Activated T-helper 1 cell treated with Interleukin-2 at 50 U/mL for 16 hours (primary cell): ENCODE measurements around the gene COL6A2.
"Not testable (repeated sequence)": the region's sequence is repeated elsewhere in the genome, so short reads cannot be mapped to it uniquely, and the experiment has no call there.

Experiments used
- DNase-seq: peaks from one replicate; pipeline ENCODE4 v3.0.0-alpha.2; 2020; ENCODE audit warnings: low read depth

COL6A2 gene

GRCh38 chr21:46126309-46127238, 28.7 kb downstream of the COL6A2 start:
- DNase-seq: no peak

DNA sequence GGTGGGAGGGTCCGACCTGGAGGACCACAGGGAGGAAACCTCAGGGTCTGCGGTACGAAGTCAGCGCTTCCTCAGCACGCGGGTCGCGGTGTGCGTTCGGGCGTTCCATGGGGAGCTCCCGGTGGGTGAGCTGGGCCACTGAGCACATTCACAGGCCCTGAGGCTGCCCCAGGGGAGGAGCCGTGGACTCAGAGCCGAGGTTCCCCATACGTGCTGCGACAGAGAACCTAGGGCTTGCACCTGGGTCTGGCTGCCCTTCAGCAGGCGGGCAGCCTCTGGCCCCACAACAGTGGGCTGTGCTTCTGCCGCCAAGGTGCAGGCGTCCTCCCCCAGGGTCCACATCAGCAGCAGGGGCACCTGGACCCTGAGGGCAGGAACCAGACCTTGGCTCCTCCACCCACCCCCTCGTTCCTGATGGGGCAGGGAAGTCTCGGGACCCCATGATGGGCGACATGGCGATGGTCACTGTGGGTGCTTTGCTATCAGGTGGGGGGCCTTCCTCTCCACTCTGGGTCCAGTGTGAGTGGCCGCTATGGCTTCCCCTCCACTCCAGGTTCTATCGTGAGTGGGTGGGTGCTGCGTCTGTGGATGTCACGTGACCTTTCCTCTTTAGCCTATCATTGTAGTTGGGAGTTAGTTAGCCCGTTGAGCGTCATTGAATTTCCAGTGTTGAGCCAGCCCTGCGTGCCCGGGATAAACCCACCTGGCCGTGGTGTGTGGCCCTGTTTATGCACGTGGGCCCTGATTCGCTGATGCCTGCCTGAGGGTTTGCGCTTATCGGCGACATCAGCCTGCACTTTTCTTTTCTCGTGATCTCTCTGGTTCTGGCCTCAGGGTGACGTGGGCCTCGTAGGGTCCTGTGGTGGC, 29.6 kb downstream of the COL6A2 start:
- no peak for DNase-seq

DNA sequence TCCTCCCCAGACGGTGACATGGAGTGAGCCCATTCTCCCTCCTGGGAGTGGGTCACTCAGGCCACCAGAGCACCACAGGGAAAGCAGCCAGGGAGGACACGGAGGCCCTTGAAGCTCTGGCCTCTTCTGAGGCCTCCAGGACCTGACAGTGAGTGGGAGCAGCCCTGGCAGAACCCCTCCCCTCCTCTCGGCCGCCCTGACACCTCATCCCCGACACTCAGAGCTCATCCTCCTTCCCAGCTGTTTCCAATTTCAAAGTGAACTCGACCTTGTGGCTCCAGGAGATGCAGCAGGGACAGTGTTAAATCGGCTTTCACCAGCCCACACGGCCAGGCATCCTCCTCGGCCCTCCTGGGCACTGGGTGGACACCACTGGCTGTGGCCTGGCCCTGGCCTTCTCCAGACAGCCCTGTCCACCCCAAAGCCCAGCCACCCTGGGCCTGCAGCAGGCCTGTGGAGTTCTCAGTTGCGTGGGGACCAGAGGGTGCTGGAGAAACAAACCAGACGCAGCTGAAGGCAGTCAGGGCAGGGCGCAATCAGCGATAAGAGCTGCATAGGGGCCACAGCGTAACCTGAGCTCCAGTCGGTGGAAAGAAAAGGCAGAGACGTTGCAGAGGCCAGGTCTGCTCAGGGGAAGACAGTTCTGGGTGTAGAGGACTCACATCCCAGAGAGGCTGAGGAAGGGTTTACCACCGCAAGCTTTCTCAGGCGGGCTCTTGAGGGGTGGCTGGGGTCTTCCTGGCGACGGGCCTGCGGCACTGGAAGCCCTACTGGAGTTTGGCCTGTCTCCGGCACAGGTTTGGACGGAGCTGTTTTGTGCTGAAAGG, 30.4 kb downstream of the COL6A2 start:
- DNase-seq: no peak

GRCh38 chr21:46128933-46129571, 31.1 kb downstream of the COL6A2 start:
- no peak for DNase-seq

DNA sequence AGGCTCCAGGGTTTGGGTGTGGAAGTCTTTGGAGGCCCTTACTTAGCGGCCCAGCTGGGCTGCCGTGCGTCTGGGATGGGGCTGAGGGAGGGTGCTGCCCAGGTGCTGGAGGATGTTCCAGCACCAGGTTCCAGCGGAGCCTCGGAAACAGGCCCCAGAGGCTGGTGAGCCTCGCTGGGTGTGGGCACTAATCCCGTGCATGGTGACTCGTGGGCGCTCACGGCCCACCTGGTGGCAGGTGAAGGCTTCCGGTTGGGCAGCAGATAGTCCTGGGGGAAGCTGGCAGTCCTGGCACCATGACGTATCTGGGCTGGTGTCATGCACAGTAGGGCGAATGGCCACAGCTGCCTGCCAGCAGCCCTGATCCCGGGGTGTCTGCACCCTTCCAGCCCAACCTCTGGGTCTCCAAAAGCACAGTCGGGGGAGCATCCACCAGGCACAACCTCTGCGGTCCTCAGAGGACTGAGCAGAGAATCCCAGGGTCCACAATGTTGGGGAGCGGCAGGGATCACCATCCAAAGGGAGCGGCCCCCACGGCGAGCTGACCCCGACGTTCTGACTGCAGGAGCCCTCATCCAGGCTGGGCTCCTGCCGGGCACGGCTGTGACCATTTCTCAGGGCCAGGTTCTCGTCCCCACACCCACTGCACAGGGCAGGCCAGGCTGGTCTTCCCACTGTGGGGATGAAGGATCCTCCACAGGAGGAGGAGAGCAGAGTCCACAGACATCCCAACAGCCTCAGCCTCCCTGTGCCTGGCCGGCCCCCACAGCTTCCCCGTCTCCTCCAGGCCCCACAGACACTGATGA, 32.1 kb downstream of the COL6A2 start:
- DNase-seq: no peak

- no peak for DNase-seq
Measured at GRCh38 chr21:46130831-46131587, 33.1 kb downstream of the COL6A2 start.

- DNase-seq: no peak
Measured at GRCh38 chr21:46131588-46131837, 33.6 kb downstream of the COL6A2 start.

GRCh38 chr21:46131838-46132651, 34.1 kb downstream of the COL6A2 start:
- no peak for DNase-seq

- no peak for DNase-seq
Measured at GRCh38 chr21:46135782-46136395, 38.0 kb downstream of the COL6A2 start.

DNA sequence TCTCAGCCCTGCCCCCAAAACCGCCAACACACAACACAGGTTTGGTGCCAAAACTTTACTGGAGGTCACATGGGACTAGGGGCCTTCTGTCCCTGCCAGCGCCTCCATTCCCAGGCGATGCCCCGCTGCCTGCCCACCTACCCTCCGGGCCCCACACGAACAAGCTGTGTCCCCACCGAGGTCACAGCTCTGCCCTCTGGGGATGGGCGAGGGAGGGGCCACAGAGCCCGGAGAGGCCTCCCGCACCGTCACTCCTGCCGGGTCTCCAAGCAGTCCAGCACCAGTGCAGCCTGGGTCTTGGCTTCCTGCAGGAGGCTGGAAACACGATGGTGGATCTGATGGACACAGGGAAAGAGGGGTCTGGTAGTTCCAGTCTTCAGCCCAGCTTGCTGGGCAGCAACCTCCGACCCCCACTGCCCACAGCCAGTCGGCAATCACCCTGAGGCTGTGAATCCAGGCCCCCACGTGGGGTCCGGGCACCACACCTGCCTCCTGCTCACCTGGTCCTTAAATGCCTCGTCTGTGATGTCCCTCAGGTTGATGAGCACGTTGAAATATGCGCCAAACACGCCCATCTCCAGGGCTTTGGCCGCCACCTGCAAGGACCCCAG, 38.9 kb downstream of the COL6A2 start:
- DNase-seq: no peak

DNA sequence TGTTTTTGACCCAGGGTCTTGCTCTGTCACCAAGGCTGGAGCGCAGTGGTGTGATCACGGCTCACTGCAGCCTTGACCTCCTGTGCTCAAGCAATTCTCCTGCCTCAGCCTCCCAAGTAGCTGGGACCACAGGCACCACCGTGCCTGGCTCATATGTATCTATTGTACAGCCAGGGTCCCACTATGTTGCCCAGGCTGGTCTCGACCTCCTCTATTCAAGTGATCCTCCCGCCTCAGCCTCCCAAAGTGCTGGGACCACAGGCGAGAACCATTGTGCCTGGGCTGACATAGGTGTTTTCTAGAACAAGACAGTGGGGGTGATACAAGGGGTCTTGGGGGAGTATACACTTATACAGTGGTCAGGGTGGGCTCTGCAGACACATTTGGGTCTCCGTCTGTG, 40.0 kb downstream of the COL6A2 start:
- DNase-seq: no peak

DNA sequence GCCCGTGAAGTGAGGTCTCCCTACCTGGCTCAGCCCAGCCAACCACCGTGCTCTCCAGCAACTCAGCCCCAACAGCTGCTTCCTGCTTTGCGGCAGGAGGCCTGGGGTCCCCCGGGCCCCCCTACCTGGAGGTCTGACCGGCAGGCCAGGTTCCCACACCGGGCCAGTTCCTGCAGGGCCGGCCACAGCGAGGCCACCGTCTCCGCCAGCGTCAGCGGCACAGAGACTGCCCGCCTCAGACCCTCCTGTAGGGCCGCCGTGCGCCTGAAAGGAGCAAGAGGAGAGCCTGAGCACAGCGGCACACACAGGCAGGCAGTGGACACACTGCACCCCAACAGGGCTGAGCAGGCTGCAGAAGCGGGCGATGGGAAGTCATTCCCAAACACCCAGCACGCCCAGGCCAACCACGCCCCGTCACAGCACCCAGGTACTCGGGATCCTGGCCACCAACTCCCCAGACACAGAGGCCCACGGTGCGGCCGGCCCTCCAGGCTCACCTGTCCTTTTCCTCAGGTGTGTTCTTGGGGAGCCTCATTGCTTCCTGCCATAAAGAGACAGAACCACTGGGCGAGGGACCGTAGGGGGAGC, 40.6 kb downstream of the COL6A2 start:
- DNase-seq: no peak

GRCh38 chr21:46139686-46140085, 41.8 kb downstream of the COL6A2 start:
- DNase-seq: no peak

DNA sequence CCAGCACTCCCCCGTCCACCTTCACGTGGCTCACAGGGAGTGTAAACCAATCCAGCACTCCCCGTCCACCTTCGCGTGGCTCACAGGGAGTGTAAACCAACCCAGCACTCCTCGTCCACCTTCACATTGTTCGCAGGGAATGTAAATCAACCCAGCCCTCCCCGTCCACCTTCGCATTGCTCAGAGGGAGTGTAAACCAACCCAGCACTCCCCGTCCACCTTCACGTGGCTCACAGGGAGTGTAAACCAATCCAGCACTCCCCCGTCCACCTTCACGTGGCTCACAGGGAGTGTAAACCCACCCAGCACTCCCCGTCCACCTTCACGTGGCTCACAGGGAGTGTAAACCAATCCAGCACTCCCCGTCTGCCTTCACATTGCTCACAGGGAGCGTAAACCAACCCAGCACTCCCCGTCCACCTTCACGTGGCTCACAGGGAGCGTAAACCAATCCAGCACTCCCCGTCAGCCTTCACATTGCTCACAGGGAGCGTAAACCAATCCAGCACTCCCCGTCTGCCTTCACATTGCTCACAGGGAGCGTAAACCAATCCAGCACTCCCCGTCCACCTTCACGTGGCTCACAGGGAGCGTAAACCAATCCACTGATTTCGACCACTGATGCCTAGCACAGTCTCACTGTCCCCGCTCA, 42.6 kb downstream of the COL6A2 start:
- DNase-seq: not testable (repeated sequence)

DNA sequence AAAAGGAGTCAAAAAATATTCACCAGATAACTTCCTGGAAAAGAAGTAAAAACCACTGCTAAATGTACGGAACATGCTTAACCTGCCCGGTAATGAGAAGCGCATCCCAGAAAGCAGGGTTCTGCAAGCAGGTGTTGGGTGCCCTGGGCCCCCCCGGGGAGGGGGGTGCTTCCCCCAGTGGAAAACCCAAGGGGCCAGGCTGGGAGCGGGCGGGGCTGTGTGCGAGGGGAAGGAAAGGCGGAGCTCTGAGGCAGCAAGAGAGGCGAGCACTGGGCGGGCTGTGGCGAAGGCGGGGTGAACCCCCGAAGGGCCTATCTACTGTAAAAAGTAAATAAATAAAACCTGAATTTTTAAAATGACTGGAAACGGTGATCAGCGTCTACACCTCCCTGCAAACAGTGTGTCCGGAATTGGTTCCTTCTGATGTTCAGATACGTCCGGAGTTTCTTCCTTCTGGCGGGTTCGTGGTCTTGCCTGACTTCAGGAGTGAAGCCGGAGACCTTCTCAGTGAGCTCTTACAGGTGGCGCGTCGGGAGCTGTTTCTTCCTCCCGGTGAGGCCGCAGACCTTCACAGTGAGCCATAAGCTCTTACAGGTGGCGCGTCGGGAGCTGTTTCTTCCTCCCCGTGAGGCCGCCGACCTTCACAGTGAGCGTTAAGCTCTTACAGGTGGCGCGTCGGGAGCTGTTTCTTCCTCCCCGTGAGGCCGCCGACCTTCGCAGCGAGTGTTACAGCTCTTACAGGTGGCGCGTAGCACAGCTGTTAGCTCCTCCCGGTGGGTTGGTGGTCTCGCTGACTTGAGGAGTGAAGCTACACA, 44.1 kb downstream of the COL6A2 start:
- no peak for DNase-seq

DNA sequence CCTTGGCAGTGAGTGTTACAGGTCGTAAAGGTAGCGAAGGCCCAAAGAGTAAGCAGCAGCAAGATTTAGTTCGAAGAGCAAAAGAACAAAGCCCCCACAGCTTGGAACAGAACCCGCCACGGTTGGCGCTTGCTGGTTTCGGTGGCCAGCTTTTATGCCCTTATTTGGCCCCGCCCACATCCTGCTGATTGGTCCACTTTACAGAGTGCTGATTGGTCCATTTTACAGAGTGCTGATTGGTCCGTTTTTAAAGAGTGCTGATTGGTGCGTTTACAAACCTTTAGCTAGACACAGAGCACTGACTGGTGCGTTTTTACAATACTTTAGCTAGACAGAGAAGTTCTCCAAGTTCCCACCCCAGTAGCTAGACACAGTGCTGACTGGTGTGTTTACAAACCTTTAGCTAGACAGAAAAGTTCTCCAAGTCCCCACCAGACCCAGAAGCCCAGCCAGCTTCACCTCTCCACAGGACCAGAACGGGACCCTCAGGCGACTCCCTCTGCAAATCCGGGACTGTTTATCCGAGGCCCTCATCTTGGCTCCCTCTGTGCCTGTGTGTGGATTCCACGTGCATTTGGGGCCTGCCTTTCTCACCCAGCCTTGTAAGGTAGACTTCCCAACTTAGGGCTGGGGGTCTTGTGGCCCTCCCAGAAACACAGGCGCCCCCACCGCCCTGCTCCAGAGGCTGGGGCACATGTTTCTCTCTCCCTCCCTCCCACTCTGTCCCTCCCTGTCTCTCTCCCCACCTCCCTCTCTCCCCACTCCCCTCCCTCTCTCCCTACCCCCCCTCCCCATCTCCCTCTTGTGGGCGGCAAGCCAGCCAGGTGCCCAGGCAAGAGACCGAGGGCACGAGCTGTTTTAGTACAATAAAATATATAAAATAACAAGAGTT, 44.9 kb downstream of the COL6A2 start:
- DNase-seq: no peak
